OCI-LY3 (cell line): ENCODE results near the gene RELL1.

Experiments
- CTCF ChIP-seq: fragments of 200-600, 300-600 bp; sonication (generic); IDR thresholded peaks from 2 replicates; pipeline ENCODE4 v1.5.1; 2014; ENCODE audit warnings: antibody characterized with exemption, low read length, low read depth
- EZH2phosphoT487 ChIP-seq: fragments of 200-600 bp; shearing (Covaris generic); IDR thresholded peaks from 2 replicates; pipeline ENCODE4 v1.6.1; 2018; ENCODE audit warnings: antibody characterized with exemption, mixed run types, low read depth

DNA sequence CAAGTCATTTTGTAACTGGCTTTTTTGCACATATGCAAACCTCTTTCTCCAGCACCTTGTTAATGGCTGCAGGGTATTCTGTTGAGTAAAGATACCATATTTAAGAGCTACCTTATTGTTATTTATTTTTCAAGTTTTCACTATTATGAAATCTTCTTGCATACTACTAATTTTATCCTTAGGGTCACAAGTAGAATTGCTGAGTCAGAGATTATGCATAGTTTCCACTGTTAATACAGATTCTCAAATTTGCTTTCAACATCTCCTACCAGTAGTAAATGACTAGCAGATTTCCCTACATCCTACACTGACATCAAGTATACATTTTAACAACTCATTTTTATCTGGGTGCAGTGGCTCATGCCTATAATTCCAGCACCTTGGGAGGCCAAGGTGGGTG lies 112.6 kb downstream of the RELL1 start:
- TF ChIP-seq CTCF (no peak), EZH2phosphoT487 (no peak)
